Measurements from ENCODE around the gene FHOD1. TPM values are rescaled to one million over a fixed set of nuclear protein-coding genes. Genes with fewer than 3 reads are reported as not detected.

The FHOD1 gene
- total RNA-seq, 1 experiment from 2014 or later, result 96.4 TPM

DNA sequence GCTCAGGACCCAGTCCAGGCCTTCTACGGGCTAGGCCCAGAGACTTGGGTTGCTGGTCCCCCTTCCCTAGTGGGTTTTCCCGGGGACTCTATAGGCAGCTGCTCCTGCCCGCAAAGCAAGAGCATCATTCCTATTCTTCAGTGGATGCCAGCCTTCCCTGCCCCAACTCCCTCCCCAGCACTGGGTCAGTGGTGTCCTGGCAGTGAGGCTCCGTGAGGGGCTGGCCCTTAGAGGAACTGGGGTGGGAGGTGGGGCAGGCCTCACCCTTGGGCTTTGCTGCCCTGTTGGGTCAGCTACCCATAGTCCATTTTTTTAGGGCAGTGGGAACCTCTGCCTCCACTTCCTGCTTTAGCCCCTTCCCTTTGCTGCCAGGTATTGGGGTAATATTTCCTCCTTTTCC, 24.2 kb upstream of the FHOD1 start:
- no peak overlapping the region for H3K27ac ChIP-seq (ENCODE audit: low read depth, low read length, poor library complexity, severe bottlenecking)
- no peaks in the 10 kb centered on the region for H3K9me3 ChIP-seq (ENCODE audit: low read depth, low read length, poor library complexity, severe bottlenecking)
- no peaks in the 10 kb centered on the region for H3K27me3 ChIP-seq (replicated peaks; ENCODE audit: insufficient read depth, low read depth, low read length, poor library complexity)
- no peaks in the 10 kb centered on the region for H3K4me1 ChIP-seq (ENCODE audit: insufficient read depth, low read length, poor library complexity, severe bottlenecking)
- no peaks in the 10 kb centered on the region for H3K36me3 ChIP-seq (ENCODE audit: insufficient read depth, low read length, poor library complexity, severe bottlenecking)
- POLR2A ChIA-PET (ENCODE audit: low non-redundant PET), result no interaction called here
- no peak for TF ChIP-seq EZH2 (IDR thresholded peaks at IDR 0.05; ENCODE audit: borderline replicate concordance, low read depth, low read length, poor library complexity, severe bottlenecking)
- TF ChIP-seq, protein P1, sequence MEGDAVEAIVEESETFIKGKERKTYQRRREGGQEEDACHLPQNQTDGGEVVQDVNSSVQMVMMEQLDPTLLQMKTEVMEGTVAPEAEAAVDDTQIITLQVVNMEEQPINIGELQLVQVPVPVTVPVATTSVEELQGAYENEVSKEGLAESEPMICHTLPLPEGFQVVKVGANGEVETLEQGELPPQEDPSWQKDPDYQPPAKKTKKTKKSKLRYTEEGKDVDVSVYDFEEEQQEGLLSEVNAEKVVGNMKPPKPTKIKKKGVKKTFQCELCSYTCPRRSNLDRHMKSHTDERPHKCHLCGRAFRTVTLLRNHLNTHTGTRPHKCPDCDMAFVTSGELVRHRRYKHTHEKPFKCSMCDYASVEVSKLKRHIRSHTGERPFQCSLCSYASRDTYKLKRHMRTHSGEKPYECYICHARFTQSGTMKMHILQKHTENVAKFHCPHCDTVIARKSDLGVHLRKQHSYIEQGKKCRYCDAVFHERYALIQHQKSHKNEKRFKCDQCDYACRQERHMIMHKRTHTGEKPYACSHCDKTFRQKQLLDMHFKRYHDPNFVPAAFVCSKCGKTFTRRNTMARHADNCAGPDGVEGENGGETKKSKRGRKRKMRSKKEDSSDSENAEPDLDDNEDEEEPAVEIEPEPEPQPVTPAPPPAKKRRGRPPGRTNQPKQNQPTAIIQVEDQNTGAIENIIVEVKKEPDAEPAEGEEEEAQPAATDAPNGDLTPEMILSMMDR (conservative IDR thresholded peaks at IDR 0.05; ENCODE audit: low read depth, low read length), result no peak
- no TSS peak for BruUV-seq (replicated peaks)
- CTCF ChIA-PET, result no interaction called here
- no peak for DNase-seq (ENCODE audit: low spot score)
- H3K4me3 ChIP-seq (ENCODE audit: low read depth, low read length, poor library complexity, severe bottlenecking), result no peak overlapping the region
- intact Hi-C loops (cut with micrococcal nuclease; ENCODE audit: unreplicated experiment), result no loop called here

GRCh38 chr16:67270931-67271338, 23.7 kb upstream of the FHOD1 start:
- POLR2A ChIA-PET (ENCODE audit: low non-redundant PET), result no interaction called here

GRCh38 chr16:67269766-67270165, 22.5 kb upstream of the FHOD1 start:
- ChIA-PET CTCF (no interaction called here), POLR2A (ENCODE audit: low non-redundant PET) (no interaction called here)
- Histone ChIP-seq H3K4me1 (ENCODE audit: insufficient read depth, low read length, poor library complexity, severe bottlenecking) (no peaks in the 10 kb centered on the region), H3K36me3 (ENCODE audit: insufficient read depth, low read length, poor library complexity, severe bottlenecking) (no peaks in the 10 kb centered on the region), H3K27me3 (replicated peaks; ENCODE audit: insufficient read depth, low read depth, low read length, poor library complexity) (no peaks in the 10 kb centered on the region), H3K4me3 (ENCODE audit: low read depth, low read length, poor library complexity, severe bottlenecking) (no peak overlapping the region), H3K9me3 (ENCODE audit: low read depth, low read length, poor library complexity, severe bottlenecking) (no peaks in the 10 kb centered on the region), H3K27ac (ENCODE audit: low read depth, low read length, poor library complexity, severe bottlenecking) (no peak overlapping the region)
- no TSS peak for BruUV-seq (replicated peaks)
- intact Hi-C loops (cut with micrococcal nuclease; ENCODE audit: unreplicated experiment), result no loop called here
- no peak for DNase-seq (ENCODE audit: low spot score)
- no peak for TF ChIP-seq EZH2 (IDR thresholded peaks at IDR 0.05; ENCODE audit: borderline replicate concordance, low read depth, low read length, poor library complexity, severe bottlenecking)
- TF ChIP-seq, protein P1 (conservative IDR thresholded peaks at IDR 0.05; ENCODE audit: low read depth, low read length), result no peak

More at GRCh38 chr16:67270931-67271338, 23.7 kb upstream of the FHOD1 start:
- no peak for DNase-seq (ENCODE audit: low spot score)
- Histone ChIP-seq H3K4me3 (ENCODE audit: low read depth, low read length, poor library complexity, severe bottlenecking) (no peak overlapping the region), H3K4me1 (ENCODE audit: insufficient read depth, low read length, poor library complexity, severe bottlenecking) (no peaks in the 10 kb centered on the region), H3K36me3 (ENCODE audit: insufficient read depth, low read length, poor library complexity, severe bottlenecking) (no peaks in the 10 kb centered on the region), H3K27ac (ENCODE audit: low read depth, low read length, poor library complexity, severe bottlenecking) (no peak overlapping the region), H3K9me3 (ENCODE audit: low read depth, low read length, poor library complexity, severe bottlenecking) (no peaks in the 10 kb centered on the region), H3K27me3 (replicated peaks; ENCODE audit: insufficient read depth, low read depth, low read length, poor library complexity) (no peaks in the 10 kb centered on the region)
- BruUV-seq (replicated peaks), result no TSS peak
- TF ChIP-seq, protein P1 (conservative IDR thresholded peaks at IDR 0.05; ENCODE audit: low read depth, low read length), result no peak
- TF ChIP-seq EZH2 (IDR thresholded peaks at IDR 0.05; ENCODE audit: borderline replicate concordance, low read depth, low read length, poor library complexity, severe bottlenecking), result no peak
- intact Hi-C loops (cut with micrococcal nuclease; ENCODE audit: unreplicated experiment), result no loop called here
- CTCF ChIA-PET, result no interaction called here
